Measurements from ENCODE around the gene TMEM14C.
"Not testable (repeated sequence)": the region's sequence is repeated elsewhere in the genome, so short reads cannot be mapped to it uniquely, and the experiment has no call there.

TMEM14C gene

DNA sequence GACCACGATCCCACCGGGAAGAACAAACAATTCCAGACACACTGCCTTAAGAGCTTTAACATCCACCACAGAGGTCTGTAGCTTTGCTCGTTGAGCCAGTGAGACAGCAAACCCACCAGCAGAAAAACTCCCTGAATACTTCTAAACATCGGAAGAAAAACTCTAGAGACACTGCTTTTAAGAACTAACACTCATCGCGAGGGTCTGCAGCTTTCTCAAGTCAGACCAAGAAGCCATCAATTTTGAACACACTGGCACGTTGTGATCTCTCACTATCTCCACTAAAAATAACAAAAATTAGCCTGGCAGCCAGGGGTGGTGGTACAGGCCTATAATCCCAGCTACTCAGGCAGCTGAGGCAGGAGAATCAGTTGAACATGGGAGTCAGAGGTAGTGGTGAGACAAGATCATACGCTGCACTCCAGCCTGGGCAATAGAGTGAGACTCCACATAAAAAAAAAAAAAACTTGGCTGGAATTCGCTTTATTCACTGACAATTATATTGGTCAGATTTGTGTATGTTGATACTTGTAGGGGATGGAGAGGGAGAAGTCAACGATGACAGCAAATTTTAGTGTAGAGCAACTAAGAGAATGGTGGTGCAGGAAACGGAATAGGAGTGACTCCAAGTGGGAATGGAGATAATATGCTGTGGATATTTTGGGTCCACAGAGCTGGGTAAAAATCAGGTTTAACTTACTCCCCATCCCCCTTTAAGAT, 860 bp upstream of the TMEM14C start:
- DNase-seq, result no peak

DNA sequence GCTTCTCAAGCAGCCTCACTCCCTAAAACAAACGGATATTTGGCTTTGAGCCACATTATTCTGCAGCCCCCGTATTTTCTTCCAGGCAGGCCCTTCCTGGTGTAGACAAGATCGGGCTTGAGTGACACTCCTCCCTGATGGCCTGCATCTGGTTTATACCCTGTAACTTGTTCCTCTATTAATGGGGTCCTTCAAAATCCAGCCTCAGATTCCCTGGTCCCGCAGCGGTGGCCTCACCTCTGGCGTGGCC, 375 bp upstream of the TMEM14C start:
- no peak for DNase-seq

DNA sequence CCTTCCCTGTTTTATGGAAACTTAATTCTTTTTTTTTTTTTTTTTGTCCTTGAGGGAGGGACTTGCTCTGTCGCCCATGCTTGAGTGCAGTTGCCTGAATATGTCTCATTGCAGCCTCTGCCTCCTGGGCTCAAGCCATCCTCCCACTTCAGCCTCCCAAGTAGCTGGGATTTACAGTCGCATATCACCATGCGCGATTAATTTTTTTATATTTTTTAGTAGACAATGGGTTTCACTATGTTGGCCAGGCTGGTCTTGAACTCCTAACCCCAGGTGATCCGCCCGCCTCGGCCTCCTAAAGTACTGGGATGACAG, 654 bp downstream of the TMEM14C start:
- DNase-seq, result no peak

- DNase-seq, result no peak
Measured at GRCh38 chr6:10725044-10725443, 2.2 kb downstream of the TMEM14C start.

DNA sequence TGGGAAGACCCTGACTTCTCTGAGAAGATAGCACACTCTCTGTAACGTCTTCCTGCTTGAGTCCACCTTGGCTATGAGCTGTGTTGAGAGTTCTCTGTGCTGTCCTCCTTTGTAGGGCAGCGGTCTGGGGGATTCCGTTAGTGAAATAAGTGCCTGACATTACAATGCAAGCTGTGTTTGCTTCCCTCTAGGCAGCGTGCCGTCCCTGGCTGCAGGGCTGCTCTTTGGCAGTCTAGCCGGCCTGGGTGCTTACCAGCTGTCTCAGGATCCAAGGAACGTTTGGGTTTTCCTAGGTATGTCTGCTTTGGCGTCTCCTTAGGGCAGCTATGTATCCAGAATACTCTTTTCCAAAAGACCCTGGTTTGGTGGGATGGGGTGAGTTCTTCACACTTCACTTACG, 2.8 kb downstream of the TMEM14C start:
- DNase-seq, result no peak

GRCh38 chr6:10730254-10730653, 7.4 kb downstream of the TMEM14C start:
- DNase-seq, result no peak

- no peak for DNase-seq
Measured at GRCh38 chr6:10733151-10733715, 10.4 kb downstream of the TMEM14C start.

DNA sequence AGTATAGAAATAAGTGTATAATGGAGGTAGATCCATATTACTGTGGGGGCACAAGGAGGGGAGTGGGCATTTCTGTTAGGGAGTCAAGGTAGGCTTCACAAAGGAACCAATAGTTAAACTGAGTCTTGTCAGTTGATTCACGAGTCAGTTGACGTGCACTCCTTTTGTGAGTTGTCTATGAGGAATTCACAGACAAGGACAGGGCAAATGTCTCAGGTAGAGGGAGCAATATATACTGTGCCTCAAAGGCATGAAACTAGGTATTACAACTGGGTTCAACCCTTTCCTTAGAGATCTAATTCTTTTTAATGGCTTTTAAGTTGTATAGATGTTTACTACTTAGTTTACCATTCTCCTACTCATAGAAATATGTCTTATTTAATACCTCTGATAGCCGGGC, 11.0 kb downstream of the TMEM14C start:
- DNase-seq, result no peak

- no peak for DNase-seq
Measured at GRCh38 chr6:10736731-10737130, 13.9 kb downstream of the TMEM14C start.

DNA sequence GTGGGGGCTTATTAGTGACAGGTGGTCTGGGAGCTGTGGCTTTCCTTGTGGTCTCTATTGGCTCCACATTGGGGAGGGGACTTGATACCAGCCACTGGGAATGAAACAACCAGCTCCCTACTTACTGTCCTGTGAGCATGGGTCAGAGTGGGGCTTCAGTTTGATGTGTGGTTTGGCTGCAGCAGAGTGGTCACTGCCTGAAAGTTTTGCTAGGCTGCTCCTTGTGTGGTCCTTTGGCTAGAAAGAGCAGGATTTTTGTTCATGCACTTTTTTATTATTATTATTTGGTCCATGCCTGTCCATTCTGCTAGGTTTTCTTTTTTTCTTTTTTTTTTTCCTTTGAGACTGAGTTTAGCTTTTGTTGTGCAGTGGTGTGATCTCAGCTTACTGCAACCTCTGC, 17.2 kb downstream of the TMEM14C start:
- no peak for DNase-seq

DNA sequence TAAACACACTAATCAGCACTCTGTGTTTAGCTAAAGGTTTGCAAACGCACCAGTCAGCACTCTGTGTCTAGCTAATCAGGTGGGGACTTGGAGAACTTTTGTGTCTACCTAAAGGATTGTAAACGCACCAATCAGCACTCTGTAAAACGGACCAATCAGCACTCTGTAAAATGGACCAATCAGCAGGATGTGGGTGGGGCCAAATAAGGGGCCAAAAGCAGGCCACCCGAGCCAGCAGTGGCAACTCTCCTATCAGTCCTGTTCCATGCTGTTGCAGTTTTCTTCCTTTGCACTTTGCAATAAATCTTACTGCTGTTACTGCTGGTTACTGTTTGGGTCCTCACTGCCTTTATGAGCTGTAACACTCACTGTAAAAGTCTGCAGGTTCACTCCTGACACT, 18.8 kb downstream of the TMEM14C start:
- DNase-seq, result not testable (repeated sequence)

DNA sequence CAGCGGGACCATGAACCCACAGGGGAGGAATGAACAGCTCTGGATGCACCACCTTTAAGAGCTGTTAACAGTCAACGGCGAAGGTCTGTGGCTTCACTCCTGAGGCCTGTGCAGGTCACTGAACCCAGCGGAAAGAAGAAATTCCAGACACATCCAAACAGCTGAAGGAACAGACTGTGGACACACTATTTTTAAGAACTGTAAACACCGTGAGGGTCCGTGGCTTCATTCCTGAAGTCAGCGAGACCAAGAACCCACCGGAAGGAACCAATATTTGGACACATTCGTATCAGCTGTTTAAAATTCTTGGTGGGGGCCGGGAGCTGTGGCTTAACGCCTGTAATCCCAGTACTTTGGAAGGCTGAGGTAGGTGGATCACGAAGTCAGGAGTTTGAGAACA, 19.4 kb downstream of the TMEM14C start:
- no peak for DNase-seq

- no peak for DNase-seq
Measured at GRCh38 chr6:10743515-10743914, 20.6 kb downstream of the TMEM14C start.

DNA sequence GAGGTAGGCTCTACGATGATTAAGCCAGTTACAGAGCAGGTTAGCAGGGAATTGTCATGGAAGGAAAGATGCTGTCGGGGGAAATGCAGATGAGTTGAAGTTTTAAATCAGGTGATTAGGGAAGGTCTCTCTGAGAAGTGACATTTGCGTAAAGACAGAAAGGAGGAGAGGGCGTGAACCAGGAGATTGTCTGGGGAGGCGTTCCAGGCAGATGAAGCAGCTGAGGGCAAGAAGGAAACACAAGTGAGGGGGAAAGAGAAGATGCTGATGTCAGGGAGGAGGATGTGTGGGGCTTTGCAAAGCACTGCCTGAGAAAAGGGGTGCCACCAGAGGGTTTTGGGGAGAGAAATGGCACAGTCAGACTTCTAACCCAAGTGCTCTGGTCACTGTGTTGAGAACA, 22.2 kb downstream of the TMEM14C start:
- DNase-seq, result no peak

- DNase-seq, result peak; percentile 38
Measured at GRCh38 chr6:10746915-10747250, 24.0 kb downstream of the TMEM14C start.

GRCh38 chr6:10747251-10747972, 24.5 kb downstream of the TMEM14C start, which contains the start of gene TMEM14B:
Gene TMEM14B, plus strand, starts transcription at chr6:10747805. Its CDS starts 1,441 bp downstream, at chr6:10749246.
- peak; percentile 98 for DNase-seq

DNA sequence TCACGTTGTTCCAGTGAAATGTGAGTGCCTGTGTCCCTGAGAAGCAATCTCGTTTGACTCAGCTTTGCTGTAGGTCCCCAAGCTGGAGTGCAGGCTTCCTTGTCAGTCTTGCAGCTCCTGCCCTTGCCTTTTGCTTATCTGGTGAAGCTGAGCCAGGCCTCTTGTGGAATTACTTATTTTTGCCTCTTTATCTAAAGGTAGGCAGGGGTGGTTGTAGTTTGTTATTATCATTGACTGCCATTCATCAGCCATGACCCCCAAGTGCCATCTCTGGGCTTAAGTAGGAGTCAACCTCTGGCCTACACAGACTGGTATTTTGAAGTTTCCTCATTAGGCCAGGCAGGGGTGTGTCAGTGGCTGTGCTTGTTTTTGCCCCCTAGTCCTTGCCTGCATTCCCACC, 26.9 kb downstream of the TMEM14C start:
- DNase-seq, result no peak

GRCh38 chr6:10750568-10750967, 27.7 kb downstream of the TMEM14C start:
- DNase-seq, result not testable (repeated sequence)

DNA sequence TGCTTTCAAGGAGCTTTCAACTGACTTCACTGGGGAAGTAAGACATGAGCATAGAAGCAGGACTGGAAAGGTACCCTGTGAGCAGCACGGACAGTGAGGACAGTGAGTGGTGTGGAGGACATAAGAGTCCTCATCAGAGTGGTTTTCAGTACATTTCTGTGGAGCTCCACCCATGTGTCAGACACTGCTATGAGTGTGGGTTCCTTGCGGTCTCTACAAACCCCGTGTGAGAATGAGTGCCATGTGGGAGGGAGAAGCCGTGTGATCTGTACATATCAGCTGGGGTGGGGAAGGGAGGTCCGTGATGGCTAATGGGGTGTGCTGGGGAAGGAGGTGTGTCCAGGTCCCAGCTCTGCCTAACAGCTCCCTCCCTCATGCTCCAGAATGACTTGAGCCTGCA, 28.9 kb downstream of the TMEM14C start:
- DNase-seq, result not testable (repeated sequence)

DNA sequence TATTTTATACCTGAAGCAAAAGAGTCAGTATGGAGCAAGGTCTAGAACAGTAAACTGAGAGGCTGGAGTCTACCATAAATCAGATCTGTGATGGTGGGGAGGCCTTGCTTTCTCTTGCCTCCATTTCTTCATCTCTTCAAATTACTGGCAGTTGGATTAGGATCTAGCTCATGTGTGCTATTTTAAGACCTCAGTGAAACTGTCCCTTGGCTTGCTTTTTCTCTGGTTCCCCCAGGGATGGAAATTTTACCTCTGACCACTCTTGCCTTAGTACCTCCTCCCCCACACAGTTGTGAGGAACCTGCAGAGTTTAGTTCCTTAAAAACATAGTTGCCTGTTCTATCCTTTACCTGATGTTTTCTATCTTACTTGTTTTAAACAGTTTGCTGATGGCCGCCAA, 33.2 kb downstream of the TMEM14C start:
- no peak for DNase-seq

DNA sequence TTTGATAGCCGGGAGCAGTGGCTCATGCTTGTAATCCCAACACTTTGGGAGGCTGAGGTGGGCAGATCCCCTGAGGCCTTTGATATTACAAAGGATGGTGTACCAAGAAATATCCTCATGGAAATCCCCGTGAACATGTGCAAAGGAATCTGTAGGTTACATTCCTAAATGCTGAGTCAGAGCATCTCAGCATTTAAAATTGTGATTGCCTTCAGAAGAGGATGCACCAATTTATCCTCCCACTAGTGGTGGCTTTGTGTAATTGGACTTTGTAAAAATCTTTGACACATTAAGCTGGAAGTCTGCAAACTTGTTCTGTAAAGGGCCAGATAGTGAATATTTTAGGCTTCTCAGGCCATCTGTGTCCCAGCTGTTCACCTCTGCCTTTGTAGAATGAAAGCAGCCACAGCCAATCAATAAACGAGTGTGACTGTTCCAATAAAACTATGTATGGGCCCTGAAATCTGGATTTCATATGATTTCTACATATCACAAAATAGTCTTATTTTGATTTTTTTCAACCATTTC, 36.5 kb downstream of the TMEM14C start:
- no peak for DNase-seq

- DNase-seq, result no peak
Measured at GRCh38 chr6:10759884-10760329, 37.0 kb downstream of the TMEM14C start.

- DNase-seq, result no peak
Measured at GRCh38 chr6:10763006-10763405, 40.1 kb downstream of the TMEM14C start.

DNA sequence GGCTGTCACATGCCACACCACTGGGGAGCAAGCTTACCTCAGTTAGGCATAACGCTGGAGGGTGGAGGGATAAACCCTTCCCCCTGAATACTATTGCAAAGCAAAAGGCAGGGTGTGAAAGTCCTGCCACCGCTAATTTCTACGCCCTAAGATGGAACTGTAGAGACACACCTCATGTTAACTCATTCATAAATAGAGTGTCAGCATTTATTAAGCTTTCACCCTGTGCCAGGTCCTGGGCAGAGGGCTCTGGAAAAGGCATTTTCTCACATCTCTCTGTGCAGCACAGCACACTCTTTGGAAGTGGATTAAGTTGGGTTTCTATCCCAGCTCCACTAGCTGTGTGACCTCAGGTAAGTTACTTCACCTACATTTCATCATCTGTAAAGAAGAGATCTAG, 46.5 kb downstream of the TMEM14C start:
- no peak for DNase-seq

All from NCI-H2227 treated with DMSO at 0.1 percent for 48 hours (cell line).